Measurements from ENCODE around the gene SURF2.

DNA sequence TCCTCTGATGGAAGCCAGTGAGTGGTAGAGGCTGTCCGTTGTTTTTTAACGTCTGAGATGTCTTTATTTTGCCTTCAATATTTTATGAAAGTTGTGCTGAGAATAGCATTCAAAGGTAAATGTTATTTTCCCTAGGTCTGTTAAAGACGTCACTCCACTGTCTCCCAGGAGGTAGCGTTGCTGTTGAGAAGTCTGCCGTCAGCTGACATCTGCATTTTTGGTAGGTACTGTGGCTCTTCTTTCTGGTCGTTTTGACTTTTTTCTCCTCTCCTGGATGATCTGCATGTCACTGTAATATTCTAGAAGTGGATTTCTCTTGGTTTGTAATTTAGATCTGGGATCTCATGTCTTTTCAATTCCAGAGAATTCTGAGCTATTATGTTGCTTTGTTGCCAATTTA is 46.7 kb upstream of the SURF2 start:
- TF ChIP-seq, protein P1, sequence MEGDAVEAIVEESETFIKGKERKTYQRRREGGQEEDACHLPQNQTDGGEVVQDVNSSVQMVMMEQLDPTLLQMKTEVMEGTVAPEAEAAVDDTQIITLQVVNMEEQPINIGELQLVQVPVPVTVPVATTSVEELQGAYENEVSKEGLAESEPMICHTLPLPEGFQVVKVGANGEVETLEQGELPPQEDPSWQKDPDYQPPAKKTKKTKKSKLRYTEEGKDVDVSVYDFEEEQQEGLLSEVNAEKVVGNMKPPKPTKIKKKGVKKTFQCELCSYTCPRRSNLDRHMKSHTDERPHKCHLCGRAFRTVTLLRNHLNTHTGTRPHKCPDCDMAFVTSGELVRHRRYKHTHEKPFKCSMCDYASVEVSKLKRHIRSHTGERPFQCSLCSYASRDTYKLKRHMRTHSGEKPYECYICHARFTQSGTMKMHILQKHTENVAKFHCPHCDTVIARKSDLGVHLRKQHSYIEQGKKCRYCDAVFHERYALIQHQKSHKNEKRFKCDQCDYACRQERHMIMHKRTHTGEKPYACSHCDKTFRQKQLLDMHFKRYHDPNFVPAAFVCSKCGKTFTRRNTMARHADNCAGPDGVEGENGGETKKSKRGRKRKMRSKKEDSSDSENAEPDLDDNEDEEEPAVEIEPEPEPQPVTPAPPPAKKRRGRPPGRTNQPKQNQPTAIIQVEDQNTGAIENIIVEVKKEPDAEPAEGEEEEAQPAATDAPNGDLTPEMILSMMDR (IDR thresholded peaks at IDR 0.05), result no peak
- TF ChIP-seq POLR2A (IDR thresholded peaks at IDR 0.05), result no peak
- no peak for TF ChIP-seq POLR2AphosphoS5 (IDR thresholded peaks at IDR 0.05)
